Measurements from ENCODE around the gene PDE4B.

The PDE4B gene

GRCh38 chr1:65992165-65992821 lies 199.6 kb downstream of the PDE4B start:
- peak overlapping the region; percentile 23; the same call in 1 of the 2 replicates for H3K27ac ChIP-seq
- TF ChIP-seq, protein P1, sequence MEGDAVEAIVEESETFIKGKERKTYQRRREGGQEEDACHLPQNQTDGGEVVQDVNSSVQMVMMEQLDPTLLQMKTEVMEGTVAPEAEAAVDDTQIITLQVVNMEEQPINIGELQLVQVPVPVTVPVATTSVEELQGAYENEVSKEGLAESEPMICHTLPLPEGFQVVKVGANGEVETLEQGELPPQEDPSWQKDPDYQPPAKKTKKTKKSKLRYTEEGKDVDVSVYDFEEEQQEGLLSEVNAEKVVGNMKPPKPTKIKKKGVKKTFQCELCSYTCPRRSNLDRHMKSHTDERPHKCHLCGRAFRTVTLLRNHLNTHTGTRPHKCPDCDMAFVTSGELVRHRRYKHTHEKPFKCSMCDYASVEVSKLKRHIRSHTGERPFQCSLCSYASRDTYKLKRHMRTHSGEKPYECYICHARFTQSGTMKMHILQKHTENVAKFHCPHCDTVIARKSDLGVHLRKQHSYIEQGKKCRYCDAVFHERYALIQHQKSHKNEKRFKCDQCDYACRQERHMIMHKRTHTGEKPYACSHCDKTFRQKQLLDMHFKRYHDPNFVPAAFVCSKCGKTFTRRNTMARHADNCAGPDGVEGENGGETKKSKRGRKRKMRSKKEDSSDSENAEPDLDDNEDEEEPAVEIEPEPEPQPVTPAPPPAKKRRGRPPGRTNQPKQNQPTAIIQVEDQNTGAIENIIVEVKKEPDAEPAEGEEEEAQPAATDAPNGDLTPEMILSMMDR (conservative IDR thresholded peaks at IDR 0.05) = peak; percentile 54

DNA sequence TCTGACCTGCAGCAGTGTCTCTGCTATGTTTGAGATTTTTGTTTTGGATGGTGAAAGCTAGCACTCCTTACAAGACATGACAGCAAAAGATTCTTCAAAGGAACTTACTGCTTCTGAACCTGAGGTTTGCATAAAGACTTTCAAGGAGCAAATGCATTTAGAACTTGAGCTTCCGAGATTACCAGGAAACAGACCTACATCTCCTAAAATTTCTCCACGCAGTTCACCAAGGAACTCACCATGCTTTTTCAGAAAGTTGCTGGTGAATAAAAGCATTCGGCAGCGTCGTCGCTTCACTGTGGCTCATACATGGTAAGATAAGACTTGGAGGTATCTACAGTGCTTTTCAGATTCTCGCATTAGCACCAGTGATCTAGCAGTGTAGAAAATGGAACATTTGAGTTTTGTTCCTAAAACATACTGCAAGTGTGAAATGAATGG lies 200.2 kb downstream of the PDE4B start:
- TF ChIP-seq, protein P1 (conservative IDR thresholded peaks at IDR 0.05) = no peak
- H3K27ac ChIP-seq = peak overlapping the region; percentile 23; the same call in 1 of the 2 replicates

- no peak overlapping the region for H3K27ac ChIP-seq
- TF ChIP-seq, protein P1 (conservative IDR thresholded peaks at IDR 0.05) = no peak
Measured at GRCh38 chr1:65994223-65994622, 201.5 kb downstream of the PDE4B start.

DNA sequence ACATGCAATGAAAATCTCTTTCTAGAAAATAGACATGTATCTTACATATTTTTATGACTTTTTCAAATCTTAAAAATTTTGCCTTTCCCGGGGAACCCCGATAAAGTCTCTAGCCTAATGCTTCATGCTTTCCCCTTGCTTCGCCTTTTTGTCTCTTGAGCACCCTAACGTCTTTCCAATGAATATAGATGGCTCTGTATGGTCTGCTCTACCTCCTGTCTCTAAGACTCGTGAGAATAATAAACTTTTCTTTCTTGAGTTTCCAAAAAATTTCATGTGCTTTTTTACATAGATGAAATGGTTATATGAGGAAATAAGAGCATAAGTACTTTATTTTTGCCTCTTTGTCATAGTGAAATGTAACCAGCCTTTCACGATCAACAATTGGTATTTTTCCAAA lies 202.6 kb downstream of the PDE4B start:
- TF ChIP-seq, protein P1 (conservative IDR thresholded peaks at IDR 0.05) = no peak
- H3K27ac ChIP-seq = no peak overlapping the region

DNA sequence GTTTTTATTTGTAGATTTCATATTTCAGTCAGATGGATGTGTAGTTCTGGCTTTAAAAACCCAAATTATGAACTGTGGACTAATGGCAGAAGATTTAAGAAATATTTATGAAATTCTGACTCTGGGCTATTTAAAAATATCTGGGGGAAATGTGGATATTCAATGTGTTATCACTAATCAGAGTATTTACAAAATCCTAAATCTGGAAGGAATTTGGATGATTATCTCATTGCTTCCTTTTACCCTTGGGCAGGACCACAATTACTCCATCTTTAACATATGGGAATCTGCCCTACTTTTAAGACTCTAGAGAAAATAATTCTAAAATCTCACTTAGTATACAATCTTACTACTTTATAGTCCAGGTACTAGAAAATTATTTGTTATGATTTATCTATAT lies 203.2 kb downstream of the PDE4B start:
- TF ChIP-seq, protein P1 (conservative IDR thresholded peaks at IDR 0.05) = no peak
- no peak overlapping the region for H3K27ac ChIP-seq

DNA sequence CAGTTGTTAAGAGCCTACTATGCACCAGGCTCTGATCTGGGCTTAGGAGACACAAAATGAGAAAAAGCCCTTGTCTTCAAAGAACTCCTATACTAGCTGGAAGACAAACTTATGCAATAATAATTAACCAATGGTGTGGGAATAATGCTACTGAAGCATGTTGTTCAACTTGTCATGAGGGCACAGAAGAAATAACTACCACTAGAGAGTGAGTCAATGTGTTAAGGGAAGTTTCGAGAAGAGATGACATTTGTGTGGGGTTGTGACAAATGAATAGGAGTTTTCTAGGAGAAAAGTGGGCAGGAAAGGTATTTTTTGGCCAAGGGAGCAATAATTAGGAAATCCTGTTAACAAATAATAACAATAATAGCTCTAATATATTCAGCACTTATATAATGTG lies 205.0 kb downstream of the PDE4B start:
- TF ChIP-seq, protein P1 (conservative IDR thresholded peaks at IDR 0.05) = no peak
- no peak overlapping the region for H3K27ac ChIP-seq

DNA sequence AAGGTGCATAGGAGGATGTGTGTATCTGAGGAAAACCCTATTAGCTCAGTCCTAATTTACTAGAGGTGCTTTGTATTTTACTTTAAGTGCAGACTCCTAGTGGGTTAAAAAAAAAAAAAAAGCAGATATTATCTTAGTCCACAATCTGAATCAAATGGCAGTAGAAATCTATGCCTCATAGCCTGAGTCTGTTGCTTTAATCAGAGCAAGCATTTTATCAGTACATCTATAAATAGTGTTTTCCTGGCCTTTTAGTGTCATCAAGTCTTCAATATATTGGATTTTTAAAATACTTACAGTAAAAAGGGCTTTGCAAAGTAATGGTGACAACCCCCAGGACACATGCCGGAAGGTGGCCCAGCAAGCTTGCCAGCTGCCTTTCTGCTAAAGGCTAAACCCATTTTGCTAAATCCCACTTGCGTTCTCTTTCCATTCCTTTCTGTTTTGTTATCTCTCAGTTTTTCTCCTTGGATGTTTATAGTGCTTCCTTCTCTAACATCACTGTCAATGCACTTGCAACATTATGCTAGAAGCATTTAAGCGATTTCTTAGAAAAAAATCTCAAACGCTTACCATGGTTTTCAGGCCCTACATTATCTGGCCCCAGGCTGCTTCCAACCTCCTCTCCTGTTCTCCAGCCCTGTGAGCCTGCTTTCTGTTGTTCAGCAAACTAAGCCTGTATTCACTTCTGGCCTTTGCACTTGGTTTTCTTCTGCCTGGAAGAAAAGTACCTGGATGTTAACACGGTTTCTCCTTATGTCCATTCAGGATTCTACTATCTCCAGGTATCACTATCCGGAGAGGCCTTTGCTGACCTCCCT lies 206.3 kb downstream of the PDE4B start:
- H3K27ac ChIP-seq = peak overlapping the region; percentile 60
- TF ChIP-seq, protein P1 (conservative IDR thresholded peaks at IDR 0.05) = no peak

All from VCaP (cell line).